Measurements from ENCODE around the gene NRG2. TPM values are rescaled to one million over a fixed set of nuclear protein-coding genes. Genes with fewer than 3 reads are reported as not detected.
A peak's percentile ranks its signal among the peaks of the same experiment; 100 is the strongest.

The NRG2 gene
- total RNA-seq, 1 experiment from 2014 or later: 0.23 TPM

GRCh38 chr5:140056880-140057279 is 13.8 kb upstream of the NRG2 start:
- no peak for TF ChIP-seq CTCF (IDR thresholded peaks at IDR 0.05; ENCODE audit: unreplicated experiment)
- Mint-ChIP-seq H3K4me3 (ENCODE audit: unreplicated experiment) (no peak overlapping the region), H3K27me3 (ENCODE audit: insufficient read depth, unreplicated experiment) (no peaks in the 10 kb centered on the region), H3K9me3 (ENCODE audit: unreplicated experiment) (no peaks in the 10 kb centered on the region), H3K36me3 (ENCODE audit: insufficient read depth, unreplicated experiment) (no peaks in the 10 kb centered on the region), H3K27ac (ENCODE audit: low read depth, unreplicated experiment) (no peak overlapping the region), H3K4me1 (ENCODE audit: insufficient read depth, unreplicated experiment) (no peaks in the 10 kb centered on the region)
- intact Hi-C loops (cut with micrococcal nuclease): no loop called here
- no peak for DNase-seq (ENCODE audit: unreplicated experiment)
- POLR2A ChIA-PET: interaction anchor here (1.5 kb wide), 1 partner anchor 36 kb away, joined by 4 read pairs; no protein-coding TSS in a partner anchor
- CTCF ChIA-PET: interaction anchor here (0.6 to 2.2 kb wide), 6 partner anchors 13 to 99 kb away, joined by 3 to 8 read pairs (median 6); no protein-coding TSS in a partner anchor
- BruUV-seq (replicated peaks): no TSS peak

GRCh38 chr5:140055152-140055551 is 12.1 kb upstream of the NRG2 start:
- no peak for TF ChIP-seq CTCF (IDR thresholded peaks at IDR 0.05; ENCODE audit: unreplicated experiment)
- no peak for DNase-seq (ENCODE audit: unreplicated experiment)
- Mint-ChIP-seq H3K36me3 (ENCODE audit: insufficient read depth, unreplicated experiment) (no peaks in the 10 kb centered on the region), H3K4me1 (ENCODE audit: insufficient read depth, unreplicated experiment) (no peaks in the 10 kb centered on the region), H3K27ac (ENCODE audit: low read depth, unreplicated experiment) (no peak overlapping the region), H3K4me3 (ENCODE audit: unreplicated experiment) (no peak overlapping the region), H3K9me3 (ENCODE audit: unreplicated experiment) (no peaks in the 10 kb centered on the region), H3K27me3 (ENCODE audit: insufficient read depth, unreplicated experiment) (no peaks in the 10 kb centered on the region)
- no TSS peak for BruUV-seq (replicated peaks)
- POLR2A ChIA-PET: interaction anchor here (1.0 to 1.8 kb wide), 3 partner anchors 11 to 15 kb away, joined by 4 to 12 read pairs (median 4); partner anchors contain the start of gene NRG2
- intact Hi-C loops (cut with micrococcal nuclease): no loop called here
- CTCF ChIA-PET: interaction anchor here (0.6 to 3.0 kb wide), 7 partner anchors 11 to 419 kb away, joined by 3 to 15 read pairs (median 3); partner anchors contain the start of gene NRG2

- no peak overlapping the region for H3K27ac Mint-ChIP-seq (ENCODE audit: low read depth, unreplicated experiment)
- CTCF ChIA-PET: interaction anchor here (0.6 to 3.0 kb wide), 7 partner anchors 10 to 420 kb away, joined by 3 to 15 read pairs (median 3); partner anchors contain the start of gene NRG2
- TF ChIP-seq CTCF (IDR thresholded peaks at IDR 0.05; ENCODE audit: unreplicated experiment): no peak
- no peaks in the 10 kb centered on the region for H3K27me3 Mint-ChIP-seq (ENCODE audit: insufficient read depth, unreplicated experiment)
- no TSS peak for BruUV-seq (replicated peaks)
- no peak overlapping the region for H3K4me3 Mint-ChIP-seq (ENCODE audit: unreplicated experiment)
- no peaks in the 10 kb centered on the region for H3K4me1 Mint-ChIP-seq (ENCODE audit: insufficient read depth, unreplicated experiment)
- no peaks in the 10 kb centered on the region for H3K9me3 Mint-ChIP-seq (ENCODE audit: unreplicated experiment)
- POLR2A ChIA-PET: interaction anchor here (0.6 to 1.8 kb wide), 4 partner anchors 10 to 613 kb away, joined by 3 to 12 read pairs (median 4); partner anchors contain the start of gene NRG2
- intact Hi-C loops (cut with micrococcal nuclease): no loop called here
- H3K36me3 Mint-ChIP-seq (ENCODE audit: insufficient read depth, unreplicated experiment): no peaks in the 10 kb centered on the region
- peak; percentile 77 for DNase-seq (ENCODE audit: unreplicated experiment)
Observed at GRCh38 chr5:140054086-140054689, 11.1 kb upstream of the NRG2 start.

- Mint-ChIP-seq H3K36me3 (ENCODE audit: insufficient read depth, unreplicated experiment) (no peaks in the 10 kb centered on the region), H3K4me1 (ENCODE audit: insufficient read depth, unreplicated experiment) (no peaks in the 10 kb centered on the region), H3K4me3 (ENCODE audit: unreplicated experiment) (no peak overlapping the region), H3K9me3 (ENCODE audit: unreplicated experiment) (no peaks in the 10 kb centered on the region), H3K27ac (ENCODE audit: low read depth, unreplicated experiment) (no peak overlapping the region), H3K27me3 (ENCODE audit: insufficient read depth, unreplicated experiment) (no peaks in the 10 kb centered on the region)
- no peak for TF ChIP-seq CTCF (IDR thresholded peaks at IDR 0.05; ENCODE audit: unreplicated experiment)
- BruUV-seq (replicated peaks): no TSS peak
- ChIA-PET CTCF (no interaction called here), POLR2A (no interaction called here)
- intact Hi-C loops (cut with micrococcal nuclease): no loop called here
- DNase-seq (ENCODE audit: unreplicated experiment): no peak
Observed at GRCh38 chr5:140051950-140052349, 8.9 kb upstream of the NRG2 start.

Measured in MCF 10A (cell line).